NOMO-1 treated with dmso at 0.1 percent for 144 hours (cell line): ENCODE measurements around the gene SPOCK1.
"Not testable (repeated sequence)": the region's sequence is repeated elsewhere in the genome, so short reads cannot be mapped to it uniquely, and the experiment has no call there.

ENCODE experiments used
- DNase-seq: peaks from one replicate; lab custom pipeline; 2025; ENCODE audit not compliant: unreplicated experiment; lab: John Stamatoyannopoulos, UW

Gene SPOCK1

DNA sequence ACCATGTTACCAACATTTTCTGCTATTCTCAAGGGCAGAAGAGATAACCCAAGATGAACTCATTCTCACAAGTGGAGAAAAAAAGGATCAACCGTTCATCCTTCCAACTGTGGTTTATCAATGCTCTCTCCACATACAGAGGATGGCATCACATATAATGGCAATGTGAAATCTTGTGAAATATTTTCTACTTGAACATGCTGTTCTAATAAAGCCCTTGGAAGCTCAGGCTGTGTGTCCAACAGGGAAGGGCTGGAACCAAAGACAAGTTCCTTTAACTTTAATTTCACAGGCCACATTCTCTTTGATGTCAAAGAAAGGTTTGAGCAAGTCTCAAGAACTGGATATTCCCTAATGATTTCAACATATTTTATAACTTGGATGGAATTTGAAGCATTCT is 230.5 kb downstream of the SPOCK1 start:
- no peak for DNase-seq

DNA sequence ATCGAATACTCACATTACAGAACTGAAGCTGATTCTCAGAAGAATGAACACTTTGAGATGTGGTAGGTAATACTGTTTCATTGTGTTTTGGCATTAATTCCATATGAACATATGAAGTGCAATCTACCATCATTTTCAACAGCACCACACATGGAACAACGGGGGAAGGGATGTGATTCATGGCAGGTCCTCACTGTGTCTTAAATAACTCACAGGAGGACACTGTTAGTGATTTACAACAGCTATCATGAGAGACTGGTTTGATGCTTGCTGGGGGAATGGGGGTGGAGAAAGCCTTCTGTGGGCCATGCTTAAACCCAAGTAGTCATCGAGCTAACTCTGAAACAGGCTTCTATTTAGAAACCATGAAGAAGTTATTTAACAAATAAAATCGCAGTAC is 232.9 kb downstream of the SPOCK1 start:
- DNase-seq, result no peak

DNA sequence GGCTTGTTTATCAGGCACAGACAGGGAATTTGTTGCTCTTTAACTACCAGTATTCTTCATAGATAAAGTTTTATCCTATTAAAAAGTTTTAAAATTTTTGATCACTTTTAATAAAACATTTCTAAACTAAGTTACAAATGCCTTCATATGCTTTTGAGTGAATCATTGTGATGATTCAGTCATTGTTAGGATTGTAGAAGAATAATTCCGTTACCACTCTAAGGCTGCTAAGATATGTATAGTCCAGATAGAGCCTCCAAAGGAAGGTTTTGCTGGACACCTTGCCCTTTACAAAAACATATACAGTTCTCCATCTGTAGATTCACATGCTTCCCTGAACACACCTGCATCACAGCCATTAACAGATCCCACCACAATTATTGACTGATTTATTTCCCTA is 233.7 kb downstream of the SPOCK1 start:
- no peak for DNase-seq

GRCh38 chr5:137264573-137264972 is 234.6 kb downstream of the SPOCK1 start:
- DNase-seq, result no peak

- DNase-seq, result no peak
Observed at GRCh38 chr5:137264041-137264440, 235.1 kb downstream of the SPOCK1 start.

DNA sequence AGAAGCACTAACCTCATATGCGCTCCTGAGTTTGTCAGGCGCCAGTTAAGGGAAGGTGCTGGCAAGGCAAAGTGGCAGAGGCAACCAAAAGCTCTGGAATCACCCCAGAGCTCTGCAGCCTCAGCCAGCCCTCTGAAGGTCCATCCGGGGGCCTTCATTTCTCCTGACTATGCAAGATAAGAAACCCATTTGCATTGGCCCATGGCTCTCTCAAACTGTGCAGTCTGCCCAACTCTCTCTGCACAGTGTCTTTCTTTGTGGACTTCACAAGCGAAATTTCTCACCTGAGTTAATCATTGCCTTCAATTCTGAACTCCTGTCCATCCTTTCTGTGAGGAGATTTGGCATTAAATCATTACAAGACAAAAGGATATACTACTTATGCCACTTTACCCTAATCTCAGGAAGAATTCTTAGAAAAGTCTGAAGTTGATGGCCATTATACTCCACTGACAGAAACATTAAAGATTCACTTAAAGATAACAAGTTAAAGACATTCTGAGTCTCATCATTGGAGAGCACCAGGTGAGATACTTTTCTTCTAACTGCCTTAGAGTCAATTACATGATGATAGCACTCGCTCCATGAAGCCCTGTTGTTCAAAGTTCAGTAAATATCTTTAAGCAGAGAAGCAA is 235.6 kb downstream of the SPOCK1 start:
- no peak for DNase-seq

GRCh38 chr5:137262818-137263217 is 236.3 kb downstream of the SPOCK1 start:
- DNase-seq, result no peak

- DNase-seq, result no peak
Observed at GRCh38 chr5:137260820-137261695, 238.1 kb downstream of the SPOCK1 start.

DNA sequence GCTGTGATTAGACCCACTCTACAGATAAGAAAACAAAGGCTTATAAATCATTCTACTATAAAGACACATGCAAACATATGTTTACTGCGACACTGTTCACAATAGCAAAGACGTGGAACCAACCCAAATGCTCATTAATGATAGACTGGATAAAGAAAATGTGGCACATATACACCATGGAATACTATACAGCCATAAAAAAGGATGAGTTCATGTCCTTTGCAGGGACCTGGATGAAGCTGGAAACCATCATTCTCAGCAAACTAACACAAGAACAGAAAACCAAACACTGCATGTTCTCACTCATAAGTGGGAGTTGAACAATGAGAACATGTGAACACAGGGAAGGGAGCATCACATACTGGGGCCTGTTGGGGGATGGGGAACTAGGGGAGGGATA is 240.0 kb downstream of the SPOCK1 start:
- not testable (repeated sequence) for DNase-seq

GRCh38 chr5:137254119-137255090 is 244.7 kb downstream of the SPOCK1 start:
- no peak for DNase-seq

GRCh38 chr5:137252512-137252911 is 246.6 kb downstream of the SPOCK1 start:
- no peak for DNase-seq

DNA sequence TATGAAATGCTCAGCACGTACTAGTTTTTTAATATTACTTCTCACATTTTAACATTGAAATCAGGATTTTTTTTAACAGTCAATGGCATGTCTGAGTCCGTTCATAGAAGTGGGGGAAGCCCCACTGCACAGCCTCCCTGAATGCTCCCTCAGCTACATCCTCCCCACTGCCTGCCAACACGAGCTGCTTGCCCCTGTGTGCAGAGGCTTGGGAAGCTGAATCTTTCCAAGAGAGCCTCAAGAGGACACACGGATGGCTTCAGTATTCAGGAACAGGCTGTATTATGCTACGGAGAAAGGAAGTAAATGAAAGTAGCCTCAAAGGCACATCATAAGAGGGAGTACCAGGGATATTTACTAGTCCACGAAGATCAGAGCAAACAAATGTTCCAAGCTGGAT is 248.7 kb downstream of the SPOCK1 start:
- DNase-seq, result no peak

GRCh38 chr5:137248527-137248926 is 250.6 kb downstream of the SPOCK1 start:
- DNase-seq, result no peak

DNA sequence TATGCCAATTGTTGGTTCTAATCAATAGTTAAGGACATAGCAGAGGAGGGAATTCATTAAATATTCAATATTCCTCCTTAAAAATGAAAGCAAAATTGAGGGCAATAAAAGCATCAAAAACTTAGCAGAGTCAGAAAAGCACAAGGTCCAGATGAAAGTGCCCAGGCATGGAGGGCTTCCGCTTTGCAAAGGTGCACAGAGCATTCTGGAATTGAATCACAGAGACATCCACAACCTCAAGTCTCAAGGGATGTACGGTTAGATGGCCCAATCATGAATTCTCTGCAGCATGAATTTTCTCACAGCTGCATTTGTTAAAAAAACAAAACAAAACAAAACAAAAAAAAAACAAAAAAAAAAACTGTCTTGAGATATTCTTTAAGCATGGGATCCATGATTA is 253.7 kb downstream of the SPOCK1 start:
- DNase-seq, result no peak

GRCh38 chr5:137240285-137240684 is 258.8 kb downstream of the SPOCK1 start:
- no peak for DNase-seq

- DNase-seq, result no peak
Observed at GRCh38 chr5:137236849-137237507, 262.1 kb downstream of the SPOCK1 start.

- no peak for DNase-seq
Observed at GRCh38 chr5:137236252-137236651, 262.9 kb downstream of the SPOCK1 start.

GRCh38 chr5:137234973-137235943 is 263.9 kb downstream of the SPOCK1 start:
- no peak for DNase-seq

DNA sequence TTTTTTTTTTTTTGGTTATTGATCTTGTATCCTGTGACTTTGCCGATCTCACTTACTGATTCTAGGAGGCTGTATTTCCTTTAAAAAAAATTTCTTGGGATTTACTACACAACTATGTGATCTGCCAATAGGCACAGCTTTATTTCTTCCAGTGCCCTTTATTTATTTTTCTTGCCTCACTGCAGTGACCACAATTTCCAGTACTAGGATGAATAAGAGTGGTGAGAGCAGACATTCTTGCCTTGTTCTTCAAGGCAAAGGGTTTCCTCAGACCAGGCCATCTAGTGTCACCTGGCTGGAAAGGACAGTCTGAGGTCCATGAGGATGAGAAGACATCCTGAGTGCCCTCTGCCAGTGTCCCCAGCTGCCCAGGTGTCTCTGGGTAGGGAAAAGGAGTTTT is 265.4 kb downstream of the SPOCK1 start:
- DNase-seq, result no peak

DNA sequence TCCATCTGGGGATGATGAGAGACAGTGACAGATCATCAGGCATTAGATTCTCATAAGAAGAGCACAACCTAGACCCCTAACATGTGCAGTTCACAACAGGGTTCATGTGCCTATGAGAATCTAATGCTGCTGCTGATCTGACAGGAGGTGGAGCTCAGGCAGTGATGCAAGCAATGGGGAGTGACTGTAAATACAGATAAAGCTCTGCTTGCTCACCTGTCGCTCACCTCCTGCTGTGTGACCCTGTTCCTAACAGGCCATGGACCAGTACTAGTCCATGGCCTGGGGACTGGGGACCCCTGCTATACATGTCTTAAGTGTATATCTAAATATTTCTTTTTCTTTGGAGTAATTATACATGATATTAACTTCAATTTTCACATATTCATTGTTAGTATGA is 265.8 kb downstream of the SPOCK1 start:
- not testable (repeated sequence) for DNase-seq
